Stomach (tissue), 9 donors: ENCODE results near the gene WWC1. TPM values are rescaled to one million over a fixed set of nuclear protein-coding genes. Genes with fewer than 3 reads are reported as not detected.

Experiments
- DNase-seq, 2 donors: peaks; one replicate each; pipeline versions ENCODE4 v3.0.0 to v3.0.0-alpha.2; 2013 to 2019
- H3K27ac ChIP-seq, 5 donors: fragments of 200-600 bp in 4 of 5; sonication (generic) in 4 of 5; one replicate each; pipeline ENCODE4 v1.5.1; 2013 to 2019; ENCODE audit warnings: mild to moderate bottlenecking in 1 of 5, moderate library complexity in 1 of 5
- H3K27me3 ChIP-seq, 3 donors: fragments of 200-600 bp; sonication (generic); one replicate each; pipeline ENCODE4 v1.5.1; 2017 to 2019; ENCODE audit warnings: mixed run types in 1 of 3
- H3K36me3 ChIP-seq, 4 donors: fragments of 200-600 bp; sonication (generic); 1 replicate in 3 of 4; 2 replicates in 1 of 4; pipeline ENCODE4 v1.5.1; 2016 to 2019
- H3K4me1 ChIP-seq, 4 donors: fragments of 200-600 bp; sonication (generic); one replicate each; pipeline ENCODE4 v1.5.1; 2016 to 2019
- H3K4me3 ChIP-seq, 4 donors: fragments of 200-600 bp; sonication (generic) in 3 of 4; one replicate each; pipeline ENCODE4 v1.5.1; 2016 to 2019; ENCODE audit warnings: mild to moderate bottlenecking in 1 of 4
- H3K9me3 ChIP-seq, 4 donors: fragments of 200-600 bp; sonication (generic); one replicate each; pipeline ENCODE4 v1.5.1; 2016 to 2019
- CTCF ChIP-seq, 7 experiments: fragments of 450-650 bp in 4 of 7; fragments of 200-600 bp in 3 of 7; sonication (generic) in 3 of 7; IDR thresholded peaks; one replicate each; pipeline ENCODE4 v1.5.1; 2016 to 2019; ENCODE audit warnings: antibody characterized with exemption in 7 of 7, control low read depth in 2 of 7, mild to moderate bottlenecking in 1 of 7
- EP300 ChIP-seq: sonication (generic); formaldehyde crosslinking; IDR thresholded peaks from one replicate; pipeline ENCODE4 v1.6.1; 2017; ENCODE audit warnings: antibody characterized with exemption
- POLR2A ChIP-seq, 4 donors: fragments of 450-650 bp; IDR thresholded peaks; one replicate each; pipeline ENCODE4 v1.6.1; 2016; ENCODE audit warnings: antibody characterized with exemption in 4 of 4, control low read depth in 2 of 4, mild to moderate bottlenecking in 1 of 4, moderate library complexity in 1 of 4
- POLR2AphosphoS5 ChIP-seq, 3 donors: sonication (generic); formaldehyde crosslinking; IDR thresholded peaks; one replicate each; pipeline ENCODE4 v1.6.1; 2016; ENCODE audit warnings: antibody characterized with exemption in 3 of 3
- WGBS, 5 donors: extraction: QIAGEN DNeasy Blood & Tissue Kit in 3 of 5; methylation state at CpG; one replicate each; pipeline versions ENCODE4 v1.1.5 to v1.1.7; 2013 to 2018; 5-methylcytosine and 5-hydroxymethylcytosine counted together
- intact Hi-C: fragments of 100-400 bp; cut with DNase I; formaldehyde crosslinking; loops from one replicate; pipeline ENCODE4 v1.15.1; 2023; ENCODE audit warnings: low total_unique reads
- polyA plus RNA-seq, 3 donors: library from polyadenylated mRNA; stranded (reverse); fragments of 200-250 nt; gene quantifications; one replicate each; pipeline ENCODE4 v1.2.3, GENCODE V29; 2013
- total RNA-seq, 5 donors: library from RNA; depleted of rRNA; stranded (reverse); fragments of >200 nt; gene quantifications; one replicate each; pipeline versions ENCODE4 v1.1.0 to v1.2.3, GENCODE V29; 2014 to 2016
- donor health status: healthy with polysubstance abuse.
- donor health status: Bipolar disorder and iron deficiency.
- donor health status: healthy.

WWC1 gene
- total and polyA plus RNA-seq, 8 donors: 11.3 to 82.6 (median 33.4) TPM

- Histone ChIP-seq H3K4me3 (peak overlapping the region; percentile 54 to 66 (median 64)), H3K27ac (peak overlapping the region; percentile 82 to 87 (median 82)), H3K9me3 (no peaks in the 10 kb centered on the region), H3K27me3 (peaks cover 0 to 57% (median 17%) of the 10 kb centered on the region in 3 donors), H3K36me3 (no peaks in the 10 kb centered on the region), H3K4me1 (peaks cover 13 to 59% (median 35%) of the 10 kb centered on the region in 4 donors)
- WGBS, 5 donors: 1 to 6% (median 3%) methylated on average over 11 to 63 of the region's 64 CpGs
- intact Hi-C loops: no loop called here
- DNase-seq: peak in 1 of 2 donors; percentile 73
- no peak for TF ChIP-seq CTCF (IDR thresholded peaks at IDR 0.05)
- TF ChIP-seq EP300: no peak
- TF ChIP-seq POLR2AphosphoS5 (IDR thresholded peaks at IDR 0.05): no peak
- TF ChIP-seq POLR2A (IDR thresholded peaks at IDR 0.05): no peak
Measured at GRCh38 chr5:168291964-168292785, 730 bp downstream of the WWC1 start.

GRCh38 chr5:168292786-168293696 lies 1.6 kb downstream of the WWC1 start:
- no peaks in the 10 kb centered on the region for H3K9me3 ChIP-seq
- H3K36me3 ChIP-seq: no peaks in the 10 kb centered on the region
- peaks cover 13 to 58% (median 35%) of the 10 kb centered on the region in 4 donors for H3K4me1 ChIP-seq
- 25 to 54% (median 39%) methylated on average over 18 of the region's 18 CpGs for WGBS, 5 donors
- peaks cover 0 to 57% (median 17%) of the 10 kb centered on the region in 3 donors for H3K27me3 ChIP-seq
- DNase-seq: no peak
- H3K4me3 ChIP-seq: peak overlapping the region; percentile 54 to 66 (median 64)
- TF ChIP-seq CTCF (IDR thresholded peaks at IDR 0.05) (no peak), POLR2A (IDR thresholded peaks at IDR 0.05) (no peak), POLR2AphosphoS5 (IDR thresholded peaks at IDR 0.05) (no peak), EP300 (no peak)
- intact Hi-C loops: no loop called here
- peak overlapping the region; percentile 82 to 87 (median 82) for H3K27ac ChIP-seq

GRCh38 chr5:168295574-168296201 lies 4.2 kb downstream of the WWC1 start:
- TF ChIP-seq EP300 (no peak), POLR2A (IDR thresholded peaks at IDR 0.05) (no peak), CTCF (IDR thresholded peaks at IDR 0.05) (peak in 4 of 7 experiments; percentile 28 to 49 (median 44))
- Histone ChIP-seq H3K9me3 (no peaks in the 10 kb centered on the region), H3K36me3 (no peaks in the 10 kb centered on the region), H3K27ac (peak overlapping the region; percentile 72 to 90 (median 82)), H3K27me3 (peaks cover 0 to 49% (median 17%) of the 10 kb centered on the region in 3 donors), H3K4me1 (peaks cover 15 to 69% (median 38%) of the 10 kb centered on the region in 4 donors), H3K4me3 (no peak overlapping the region)
- 27 to 46% (median 40%) methylated on average over 10 to 12 of the region's 12 CpGs for WGBS, 5 donors
- peak; percentile 71 to 86 for DNase-seq
- intact Hi-C loops: no loop called here

- intact Hi-C loops: no loop called here
- no peak for TF ChIP-seq CTCF (IDR thresholded peaks at IDR 0.05)
- TF ChIP-seq EP300: no peak
- TF ChIP-seq POLR2A (IDR thresholded peaks at IDR 0.05): no peak
- TF ChIP-seq POLR2AphosphoS5 (IDR thresholded peaks at IDR 0.05): no peak
- 71 to 85% (median 84%) methylated on average over 2 of the region's 2 CpGs for WGBS, 5 donors
- Histone ChIP-seq H3K4me3 (no peak overlapping the region), H3K27ac (peak overlapping the region in 4 of 5 donors; percentile 72 to 85 (median 80)), H3K27me3 (peaks cover 0 to 40% (median 11%) of the 10 kb centered on the region in 3 donors), H3K4me1 (peaks cover 18 to 68% (median 32%) of the 10 kb centered on the region in 4 donors), H3K36me3 (no peaks in the 10 kb centered on the region), H3K9me3 (no peaks in the 10 kb centered on the region)
- no peak for DNase-seq
Measured at GRCh38 chr5:168296682-168297081, 5.2 kb downstream of the WWC1 start.
